Transverse colon (tissue), 4 donors: ENCODE results near the gene RAB3A.

Experiments
- POLR2A ChIP-seq: fragments of 450-650 bp; IDR thresholded peaks from one replicate; pipeline ENCODE4 v1.6.1; 2016; ENCODE audit warnings: antibody characterized with exemption, mild to moderate bottlenecking, moderate library complexity
- POLR2AphosphoS5 ChIP-seq, 3 donors: sonication (generic); formaldehyde crosslinking; IDR thresholded peaks; one replicate each; pipeline ENCODE4 v1.6.1; 2016; ENCODE audit warnings: antibody characterized with exemption in 3 of 3
- TF ChIP-seq, protein P1 (sequence below), 5 experiments: fragments of 200-600 bp in 3 of 5; fragments of 450-650 bp in 2 of 5; sonication (generic) in 3 of 5; IDR thresholded peaks; 1 replicate in 2 of 5; 2 replicates in 3 of 5; pipeline ENCODE4 v1.5.1; 2016 to 2017; ENCODE audit warnings: antibody characterized with exemption in 5 of 5, inconsistent platforms in 3 of 5, mild to moderate bottlenecking in 2 of 5, moderate library complexity in 1 of 5

DNA sequence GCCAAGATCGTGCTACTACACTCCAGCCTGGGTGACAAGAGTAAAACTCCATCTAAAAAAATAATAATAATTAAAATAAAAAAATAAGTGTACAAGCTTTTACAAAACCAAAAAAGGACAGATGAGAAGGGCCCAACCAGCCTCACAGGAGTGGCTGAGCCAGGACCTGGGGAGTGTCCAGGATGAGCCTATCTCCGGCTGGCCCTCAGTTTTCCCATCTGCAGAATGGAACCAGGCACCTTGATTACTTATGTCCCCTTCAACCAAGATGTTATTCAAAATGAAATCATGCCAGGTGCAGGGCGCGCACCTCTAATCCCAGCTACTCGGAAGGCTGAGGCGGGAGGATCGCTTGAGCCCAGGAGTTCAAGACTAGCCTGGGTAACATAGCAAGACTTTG lies 39.8 kb downstream of the RAB3A start:
- TF ChIP-seq, protein P1, sequence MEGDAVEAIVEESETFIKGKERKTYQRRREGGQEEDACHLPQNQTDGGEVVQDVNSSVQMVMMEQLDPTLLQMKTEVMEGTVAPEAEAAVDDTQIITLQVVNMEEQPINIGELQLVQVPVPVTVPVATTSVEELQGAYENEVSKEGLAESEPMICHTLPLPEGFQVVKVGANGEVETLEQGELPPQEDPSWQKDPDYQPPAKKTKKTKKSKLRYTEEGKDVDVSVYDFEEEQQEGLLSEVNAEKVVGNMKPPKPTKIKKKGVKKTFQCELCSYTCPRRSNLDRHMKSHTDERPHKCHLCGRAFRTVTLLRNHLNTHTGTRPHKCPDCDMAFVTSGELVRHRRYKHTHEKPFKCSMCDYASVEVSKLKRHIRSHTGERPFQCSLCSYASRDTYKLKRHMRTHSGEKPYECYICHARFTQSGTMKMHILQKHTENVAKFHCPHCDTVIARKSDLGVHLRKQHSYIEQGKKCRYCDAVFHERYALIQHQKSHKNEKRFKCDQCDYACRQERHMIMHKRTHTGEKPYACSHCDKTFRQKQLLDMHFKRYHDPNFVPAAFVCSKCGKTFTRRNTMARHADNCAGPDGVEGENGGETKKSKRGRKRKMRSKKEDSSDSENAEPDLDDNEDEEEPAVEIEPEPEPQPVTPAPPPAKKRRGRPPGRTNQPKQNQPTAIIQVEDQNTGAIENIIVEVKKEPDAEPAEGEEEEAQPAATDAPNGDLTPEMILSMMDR (IDR thresholded peaks at IDR 0.05), result no peak
- TF ChIP-seq POLR2AphosphoS5 (IDR thresholded peaks at IDR 0.05) (no peak), POLR2A (no peak)
